IPS-18a (cell line): Measurements from ENCODE around the gene HDLBP.

Experiments used
- H3K27ac ChIP-seq: one replicate; pipeline ENCODE4 v1.5.1; 2013; ENCODE audit warnings: low read length
- H3K27me3 ChIP-seq: one replicate; pipeline ENCODE4 v1.6.1; 2013; ENCODE audit warnings: mild to moderate bottlenecking, low read length; ENCODE audit not compliant: control insufficient read depth, insufficient read depth
- H3K36me3 ChIP-seq: one replicate; pipeline ENCODE4 v1.6.1; 2013; ENCODE audit warnings: low read depth, low read length; ENCODE audit not compliant: control insufficient read depth
- H3K4me1 ChIP-seq: one replicate; pipeline ENCODE4 v1.6.1; 2013; ENCODE audit warnings: low read depth, low read length; ENCODE audit not compliant: control insufficient read depth
- H3K4me3 ChIP-seq: one replicate; pipeline ENCODE4 v1.5.1; 2013; ENCODE audit warnings: low read length
- H3K9ac ChIP-seq: one replicate; pipeline ENCODE4 v1.6.1; 2013; ENCODE audit warnings: mild to moderate bottlenecking, low read length, moderate library complexity
- H3K9me3 ChIP-seq: one replicate; pipeline ENCODE4 v1.6.1; 2013; ENCODE audit warnings: low read depth, low read length; ENCODE audit not compliant: control insufficient read depth

HDLBP gene

GRCh38 chr2:241180495-241180894 is 135.0 kb downstream of the HDLBP start:
- no peak overlapping the region for H3K4me3 ChIP-seq
- H3K9ac ChIP-seq: no peak overlapping the region
- no peaks in the 10 kb centered on the region for H3K27me3 ChIP-seq
- H3K4me1 ChIP-seq: no peaks in the 10 kb centered on the region
- H3K27ac ChIP-seq: no peak overlapping the region
- no peaks in the 10 kb centered on the region for H3K36me3 ChIP-seq
- H3K9me3 ChIP-seq: no peaks in the 10 kb centered on the region

- H3K9me3 ChIP-seq: no peaks in the 10 kb centered on the region
- peaks cover 4% of the 10 kb centered on the region for H3K36me3 ChIP-seq
- H3K27ac ChIP-seq: no peak overlapping the region
- no peaks in the 10 kb centered on the region for H3K4me1 ChIP-seq
- H3K27me3 ChIP-seq: no peaks in the 10 kb centered on the region
- no peak overlapping the region for H3K4me3 ChIP-seq
- H3K9ac ChIP-seq: no peak overlapping the region
These were observed 135.6 kb downstream of the HDLBP start for GRCh38 chr2:241179899-241180298.

GRCh38 chr2:241178961-241179360 is 136.5 kb downstream of the HDLBP start:
- Histone ChIP-seq H3K9ac (no peak overlapping the region), H3K9me3 (no peaks in the 10 kb centered on the region), H3K27me3 (no peaks in the 10 kb centered on the region), H3K36me3 (peaks cover 4% of the 10 kb centered on the region), H3K4me1 (no peaks in the 10 kb centered on the region), H3K27ac (no peak overlapping the region), H3K4me3 (no peak overlapping the region)

- Histone ChIP-seq H3K4me3 (no peak overlapping the region), H3K9ac (no peak overlapping the region), H3K27me3 (no peaks in the 10 kb centered on the region), H3K9me3 (no peaks in the 10 kb centered on the region), H3K27ac (no peak overlapping the region), H3K4me1 (no peaks in the 10 kb centered on the region), H3K36me3 (peaks cover 4% of the 10 kb centered on the region)
These were observed 137.7 kb downstream of the HDLBP start for GRCh38 chr2:241177526-241178334.
